Fibroblast of the conjunctiva (primary cell): ENCODE results near the gene AKR1C4.
"Not testable (repeated sequence)": the region's sequence is repeated elsewhere in the genome, so short reads cannot be mapped to it uniquely, and the experiment has no call there.

Source experiments
- DNase-seq: peaks from one replicate; pipeline ENCODE4 v3.0.0-alpha.2; 2010; ENCODE audit warnings: low read depth

Gene AKR1C4

DNA sequence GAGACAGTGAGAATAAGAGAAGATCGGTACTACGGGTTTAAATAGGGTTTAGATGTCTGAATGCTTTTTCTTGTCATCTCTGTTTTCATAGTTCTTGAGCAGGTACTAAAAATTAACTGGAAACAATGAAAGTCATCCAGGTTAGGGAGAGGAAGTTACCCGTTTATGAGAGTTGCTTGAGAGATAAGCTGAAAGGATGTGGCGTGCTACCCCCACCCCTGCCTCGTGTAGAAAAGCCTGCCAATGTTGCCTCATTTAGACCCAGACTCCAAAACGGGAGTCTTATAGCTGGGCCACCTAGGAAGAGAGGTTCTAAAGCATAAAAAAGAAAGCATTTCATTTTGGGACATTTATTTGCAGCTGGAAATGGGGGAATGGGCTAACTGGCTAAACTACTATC is 10.2 kb downstream of the AKR1C4 start:
- DNase-seq = no peak

DNA sequence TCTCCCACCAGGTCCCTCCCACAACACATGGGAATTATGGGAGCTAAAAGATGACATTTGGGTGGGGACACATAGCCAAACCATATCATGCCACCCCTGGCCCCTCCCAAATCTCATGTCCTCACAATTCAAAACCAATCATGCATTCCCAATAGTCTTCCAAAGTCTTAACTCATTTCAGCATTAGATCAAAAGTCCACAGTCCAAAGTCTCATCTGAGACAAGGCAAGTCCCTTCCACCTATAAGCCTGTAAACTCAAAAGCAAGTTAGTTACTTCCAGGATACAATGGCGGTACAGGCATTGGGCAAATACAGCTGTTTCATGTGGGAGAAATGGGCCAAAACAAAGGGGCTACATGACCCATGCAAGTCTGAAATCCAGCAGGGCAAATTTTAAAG is 13.1 kb downstream of the AKR1C4 start:
- not testable (repeated sequence) for DNase-seq

DNA sequence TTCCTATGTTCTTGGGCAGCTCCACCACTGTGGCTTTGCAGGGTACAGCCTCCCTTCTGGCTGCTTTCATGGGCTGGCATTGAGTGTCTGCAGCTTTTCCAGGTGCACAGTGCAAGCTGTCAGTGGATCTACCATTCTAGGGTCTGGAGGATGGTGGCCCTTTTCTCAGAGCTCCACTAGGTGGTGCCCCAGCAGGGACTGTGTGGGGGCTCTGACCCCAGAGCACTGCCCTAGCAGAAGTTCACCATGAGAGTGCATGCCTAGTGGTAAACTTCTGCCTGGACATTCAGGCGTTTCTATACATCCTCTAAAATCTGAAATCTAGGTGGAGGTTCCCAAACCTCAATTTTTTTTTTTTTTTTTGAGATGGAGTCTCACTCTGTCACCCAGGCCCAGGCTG is 13.6 kb downstream of the AKR1C4 start:
- DNase-seq = not testable (repeated sequence)

DNA sequence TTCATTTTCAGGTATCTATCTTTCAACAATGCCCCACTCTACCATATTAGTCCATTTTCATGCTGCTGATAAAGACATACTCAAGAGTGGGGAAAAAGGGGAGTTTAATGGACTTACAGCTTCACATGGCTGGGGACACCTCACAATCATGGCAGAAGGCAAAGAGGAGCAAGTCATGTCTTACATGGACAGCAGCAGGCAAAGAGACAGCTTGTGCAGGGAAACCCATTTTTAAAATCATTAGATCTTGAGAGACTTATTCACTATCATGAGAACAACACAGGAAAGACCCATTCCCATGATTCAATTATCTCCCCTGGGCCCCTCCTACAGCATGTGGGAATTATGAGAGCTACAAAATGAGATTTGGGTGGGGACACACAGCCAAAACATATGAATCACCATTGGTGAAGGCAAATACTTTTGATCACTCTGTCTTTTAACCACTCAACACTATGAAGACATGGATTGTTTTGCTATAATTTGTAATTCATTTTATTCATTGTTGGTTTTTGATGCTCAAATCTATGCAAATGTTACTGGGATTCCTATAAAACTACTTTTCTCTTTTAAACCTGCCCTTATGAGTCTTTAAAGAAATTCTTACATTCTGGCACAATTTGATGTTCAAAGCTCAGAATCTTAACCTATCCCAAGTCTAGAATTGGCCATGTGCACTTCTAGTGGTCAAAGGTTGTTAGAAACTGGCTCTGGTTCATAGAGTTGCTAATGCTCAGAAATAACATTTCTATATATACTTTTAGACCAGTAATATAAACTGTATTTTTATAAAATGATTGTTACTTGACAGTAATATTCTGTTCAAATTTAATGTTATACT is 15.3 kb downstream of the AKR1C4 start:
- no peak for DNase-seq

DNA sequence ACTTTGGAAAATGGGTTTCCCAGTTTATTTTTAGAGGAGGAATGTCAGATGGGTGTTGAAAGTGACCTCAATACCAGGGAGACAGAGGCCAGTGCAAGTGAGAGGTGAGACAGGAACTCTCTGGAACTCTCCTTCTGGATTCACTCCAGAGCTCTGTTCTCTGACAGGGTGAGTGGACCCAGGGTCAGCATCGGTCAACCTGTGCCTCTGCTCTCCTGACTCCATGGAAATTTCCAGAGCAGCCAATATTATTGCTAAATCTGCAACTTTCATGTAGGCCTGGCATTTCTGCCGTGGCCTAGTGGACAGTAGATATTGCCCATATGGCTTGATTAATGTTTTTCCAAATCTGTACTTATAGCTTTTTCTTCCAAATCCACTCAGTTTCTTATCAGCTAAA is 20.2 kb downstream of the AKR1C4 start:
- DNase-seq = no peak

DNA sequence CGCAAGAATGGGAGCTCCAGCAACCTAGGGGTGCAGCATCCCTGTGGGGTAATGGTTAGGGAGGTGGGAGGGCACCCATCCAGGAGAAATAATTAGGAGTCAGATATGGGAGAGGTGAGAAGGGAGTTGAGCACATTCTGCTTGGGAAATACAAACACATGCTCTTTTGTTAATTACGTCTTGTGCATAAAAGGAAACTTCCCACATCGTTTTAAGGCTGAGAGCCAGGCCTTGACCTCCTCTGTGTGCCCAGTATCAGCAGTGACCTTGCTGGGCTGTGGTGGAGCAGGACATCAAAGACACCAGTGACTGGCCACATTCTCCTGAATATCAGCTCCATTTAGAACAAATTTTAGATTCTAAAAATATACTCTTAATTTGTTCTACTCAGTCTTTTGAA is 22.6 kb downstream of the AKR1C4 start:
- no peak for DNase-seq

DNA sequence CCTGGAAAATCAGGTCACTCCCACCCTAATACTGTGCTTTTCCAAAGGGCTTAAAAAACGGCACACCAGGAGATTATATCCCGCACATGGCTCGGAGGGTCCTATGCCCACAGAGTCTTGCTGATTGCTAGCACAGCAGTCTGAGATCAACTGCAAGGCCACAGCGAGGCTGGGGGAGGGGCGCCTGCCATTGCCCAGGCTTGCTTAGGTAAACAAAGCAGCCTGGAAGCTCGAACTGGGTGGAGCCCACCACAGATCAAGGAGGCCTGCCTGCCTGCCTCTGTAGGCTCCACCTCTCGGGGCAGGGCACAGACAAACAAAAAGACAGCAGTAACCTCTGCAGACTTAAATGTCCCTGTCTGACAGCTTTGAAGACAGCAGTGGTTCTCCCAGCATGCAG is 26.3 kb downstream of the AKR1C4 start:
- not testable (repeated sequence) for DNase-seq

DNA sequence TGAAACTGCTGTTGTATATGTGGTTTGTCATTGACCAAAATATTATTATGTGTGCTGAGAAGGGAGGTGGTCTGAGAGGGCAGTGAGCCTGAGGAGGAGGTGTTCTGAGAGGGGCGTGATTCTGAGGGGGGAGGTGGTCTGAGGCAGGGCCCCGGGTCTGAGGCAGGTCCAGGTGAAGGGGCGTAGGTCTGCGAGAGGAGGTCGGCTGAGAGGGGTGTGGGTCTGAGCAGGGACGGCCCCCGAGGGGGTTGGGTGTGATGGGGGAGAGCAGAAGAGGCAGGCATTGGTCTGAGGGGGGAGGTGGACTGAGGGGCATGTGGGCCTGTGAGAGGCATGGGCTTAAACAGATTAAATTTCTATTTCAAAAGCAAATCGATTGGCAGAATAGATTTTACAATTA is 32.4 kb downstream of the AKR1C4 start:
- no peak for DNase-seq

DNA sequence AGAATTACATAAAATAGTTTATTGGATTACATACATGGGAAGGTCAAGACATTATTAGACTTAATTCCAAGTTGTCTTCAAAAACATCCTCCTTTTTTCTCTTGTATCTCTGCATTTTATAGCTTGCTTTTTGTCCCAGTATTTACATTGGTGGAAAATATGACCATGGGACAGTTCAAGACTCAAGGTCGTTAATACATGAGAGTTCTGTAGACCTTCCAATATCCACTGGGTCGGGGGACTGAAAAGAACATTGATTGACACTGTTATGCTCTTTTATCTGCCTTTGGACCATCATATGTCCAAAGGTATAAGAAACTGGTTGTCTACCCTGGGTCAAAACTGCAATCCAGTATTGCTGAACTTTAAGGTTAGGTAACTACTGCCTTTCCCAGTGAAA is 36.7 kb downstream of the AKR1C4 start:
- DNase-seq = no peak

DNA sequence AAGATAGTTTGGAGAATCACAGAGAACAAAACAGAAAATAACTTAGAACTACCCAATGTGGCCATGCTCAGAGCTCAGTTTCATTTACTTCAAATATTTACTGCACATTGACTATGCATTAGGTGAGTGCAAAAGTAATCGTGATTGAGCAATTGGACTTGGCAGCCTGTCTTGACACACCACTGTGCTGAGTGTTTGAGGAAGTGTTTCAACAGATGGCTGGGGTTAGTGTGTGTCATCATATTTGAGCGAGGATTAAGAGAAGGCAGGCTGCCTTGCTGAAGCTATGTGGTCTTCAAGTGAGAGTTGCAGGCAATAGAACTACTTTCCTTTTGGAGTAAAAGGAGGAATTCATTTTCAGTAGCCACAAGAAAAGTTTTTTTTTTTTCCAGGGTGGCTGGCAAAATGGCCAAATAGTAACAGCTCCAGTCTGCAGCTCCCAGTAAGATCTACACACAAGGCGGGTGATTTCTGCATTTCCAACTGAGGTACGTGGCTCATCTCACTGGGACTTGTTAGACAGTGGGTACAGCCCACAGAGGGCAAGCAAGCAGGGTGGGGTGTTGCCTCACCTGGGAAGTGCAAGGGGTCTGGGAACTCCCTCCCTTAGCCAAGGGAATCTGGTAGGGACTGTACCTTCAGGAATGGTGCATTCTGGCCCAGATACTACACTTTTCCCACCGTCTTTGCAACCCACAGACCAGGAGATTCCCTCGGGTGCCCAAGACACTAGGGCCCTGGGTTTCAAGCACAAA is 37.6 kb downstream of the AKR1C4 start:
- peak; percentile 45 for DNase-seq

DNA sequence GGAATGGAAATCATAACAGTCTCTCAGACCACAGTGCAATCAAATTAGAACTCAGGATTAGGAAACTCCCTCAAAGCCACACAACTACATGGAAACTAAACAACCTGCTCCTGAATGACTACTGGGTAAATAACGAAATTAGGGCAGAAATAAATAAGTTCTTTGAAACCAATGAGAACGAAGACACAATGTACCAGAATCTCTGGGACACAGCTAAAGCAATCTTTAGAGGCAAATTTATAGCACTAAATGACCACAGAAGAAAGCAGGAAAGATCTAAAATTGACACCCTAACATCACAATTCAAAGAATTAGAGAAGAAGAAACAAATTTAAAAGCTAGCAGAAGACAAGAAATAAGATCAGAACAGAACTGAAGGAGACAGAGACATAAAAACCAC is 40.9 kb downstream of the AKR1C4 start:
- DNase-seq = not testable (repeated sequence)

DNA sequence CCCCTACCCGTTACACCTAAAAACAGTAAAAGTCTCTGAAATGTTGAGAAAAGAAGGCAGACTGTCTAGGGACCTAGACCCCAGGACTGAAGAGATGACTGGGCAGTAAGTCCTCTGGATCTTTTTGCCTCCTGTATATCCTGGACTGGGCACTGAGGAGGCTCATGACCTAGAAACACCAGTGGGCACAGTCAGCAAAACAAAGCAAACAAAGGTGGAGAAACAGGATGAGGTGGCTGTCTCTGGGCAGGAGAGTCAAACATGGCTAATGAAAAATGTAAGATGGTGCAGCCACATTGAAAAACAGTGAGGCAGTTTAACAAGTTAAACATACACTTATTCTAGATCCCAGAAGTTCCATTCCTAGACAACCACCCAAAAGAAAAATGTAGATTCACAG is 45.9 kb downstream of the AKR1C4 start:
- no peak for DNase-seq

DNA sequence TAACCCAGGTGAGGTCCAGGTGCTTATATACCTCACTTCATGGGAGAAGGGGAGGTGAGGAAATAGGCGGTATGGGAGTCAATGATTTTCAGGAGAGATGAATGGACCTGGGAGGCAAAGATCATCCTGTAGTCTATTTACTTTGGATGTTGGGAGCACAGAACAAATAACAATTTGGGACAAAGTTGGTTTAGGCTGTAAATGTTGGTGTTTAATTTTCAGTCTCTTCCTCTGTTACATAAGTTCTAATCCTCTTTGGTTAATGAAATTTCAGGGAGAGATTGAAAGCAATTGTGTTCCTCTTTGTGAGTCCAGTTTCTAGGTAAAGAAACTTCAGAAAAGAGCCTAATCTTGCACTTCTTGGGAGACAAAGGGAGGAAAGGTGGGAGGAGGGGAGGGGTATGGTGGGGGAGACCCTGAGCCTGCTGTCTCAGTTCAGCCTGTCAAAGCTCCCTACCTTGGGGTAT is 46.9 kb downstream of the AKR1C4 start:
- DNase-seq = no peak

DNA sequence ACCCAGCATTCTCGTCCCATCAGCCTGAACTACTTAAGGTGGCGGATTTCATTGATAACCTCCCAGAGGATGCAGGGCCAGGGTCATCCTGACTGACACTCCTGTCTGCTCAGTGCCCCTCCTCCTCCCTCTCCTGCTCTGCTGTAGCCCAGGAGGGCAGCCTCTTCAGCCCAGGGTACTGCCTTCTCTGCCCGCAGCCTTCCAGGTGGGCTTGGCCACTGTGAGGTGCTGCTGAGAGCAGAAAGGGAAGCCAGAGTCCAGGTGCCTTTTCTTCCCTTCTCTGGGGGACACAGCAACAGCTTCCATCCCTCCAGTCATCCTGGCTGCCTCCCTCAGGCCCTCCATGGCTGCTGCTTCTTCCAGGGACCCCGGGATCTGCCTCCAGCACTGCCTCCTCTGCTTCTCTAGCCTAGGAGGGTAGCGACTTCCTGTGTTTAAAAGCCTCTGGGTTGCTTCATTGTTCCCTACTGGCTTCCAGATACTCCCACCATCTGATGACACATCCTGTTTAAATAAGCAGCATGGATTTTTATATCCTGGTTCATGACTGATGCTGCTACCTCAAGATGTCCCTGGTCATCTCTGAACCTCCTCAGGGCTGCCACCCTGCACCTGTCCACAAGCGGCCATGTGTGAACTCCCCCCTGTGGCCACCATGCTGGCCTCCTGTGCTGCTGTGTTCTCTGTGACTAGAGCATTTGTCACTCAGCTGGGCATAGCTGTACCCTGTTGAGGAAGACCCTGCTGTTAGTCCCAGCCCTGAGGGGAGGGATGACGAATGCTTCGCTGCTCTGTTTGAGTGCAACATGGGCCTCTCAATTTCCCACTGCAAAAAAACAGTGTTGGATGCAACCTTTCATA is 55.8 kb downstream of the AKR1C4 start:
- no peak for DNase-seq

DNA sequence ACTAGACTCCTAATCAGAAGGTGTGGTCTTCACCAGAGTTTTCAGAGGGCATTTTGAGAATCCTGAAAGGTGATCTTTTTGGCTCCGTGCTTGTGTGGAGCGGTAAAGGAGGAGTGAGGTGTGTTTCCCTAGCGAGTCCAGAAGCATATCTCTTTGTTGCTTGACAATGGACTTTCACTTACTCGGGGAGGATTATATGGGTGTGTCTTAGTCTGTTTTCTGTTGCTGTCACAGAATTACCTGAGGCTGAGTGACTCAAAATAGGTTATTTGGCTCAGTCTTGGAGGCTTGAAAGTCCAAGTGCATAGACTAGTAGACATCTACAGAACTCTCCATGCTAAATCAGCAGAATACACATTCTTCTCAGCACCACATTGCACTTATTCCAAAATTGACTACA is 57.9 kb downstream of the AKR1C4 start:
- no peak for DNase-seq

DNA sequence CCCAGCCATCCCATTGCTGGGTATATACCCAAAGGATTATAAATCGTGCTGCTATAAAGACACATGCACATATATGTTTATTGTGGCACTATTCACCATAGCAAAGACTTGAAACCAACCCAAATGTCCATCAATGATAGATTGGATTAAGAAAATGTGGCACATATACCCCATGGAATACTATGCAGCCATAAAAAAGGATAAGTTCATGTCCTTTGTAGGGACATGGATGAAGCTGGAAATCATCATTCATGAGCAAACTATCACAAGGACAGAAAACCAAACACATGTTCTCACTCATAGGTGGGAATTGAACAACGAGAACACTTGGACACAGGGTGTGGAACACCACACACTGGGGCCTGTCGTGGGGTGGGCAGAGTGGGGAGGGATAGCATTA is 61.1 kb downstream of the AKR1C4 start:
- DNase-seq = not testable (repeated sequence)

DNA sequence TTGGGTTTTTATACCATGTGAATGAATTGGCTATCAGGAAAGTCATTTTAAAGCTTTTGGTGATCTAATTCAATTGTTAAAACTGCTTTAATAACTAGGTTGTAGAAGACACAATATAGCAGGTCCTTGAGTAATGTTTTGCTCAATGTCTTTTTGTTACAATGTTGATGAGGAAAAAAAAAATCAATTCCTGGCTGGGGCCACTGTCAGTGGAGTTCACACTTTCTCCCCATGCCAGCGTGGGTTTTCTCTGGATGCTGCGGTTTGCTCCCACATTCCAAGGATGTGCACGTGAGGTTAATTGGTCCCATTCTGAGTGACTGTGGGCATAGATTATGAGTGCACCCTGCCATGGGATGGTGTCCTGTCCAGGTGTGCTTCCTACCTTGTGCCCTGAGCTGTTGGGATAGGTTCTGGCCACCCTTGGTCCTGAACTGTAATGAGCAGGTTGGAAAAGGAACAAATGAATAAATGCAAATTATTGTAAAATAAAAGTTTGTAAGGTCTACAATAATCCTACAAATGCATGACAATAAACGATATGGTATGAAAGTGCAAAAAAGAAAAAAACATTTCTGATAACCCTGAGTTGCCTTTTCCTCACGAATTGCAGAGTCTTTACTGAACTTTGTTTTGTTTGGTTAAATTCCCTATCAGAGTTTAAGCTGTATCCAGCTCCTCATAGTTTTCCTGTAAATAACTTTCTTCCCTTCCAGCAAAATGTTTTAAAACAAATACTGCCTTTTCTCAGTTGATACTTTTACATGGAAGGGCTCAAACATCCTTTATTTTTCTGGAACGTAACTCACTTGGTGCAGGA is 62.7 kb downstream of the AKR1C4 start:
- no peak for DNase-seq

DNA sequence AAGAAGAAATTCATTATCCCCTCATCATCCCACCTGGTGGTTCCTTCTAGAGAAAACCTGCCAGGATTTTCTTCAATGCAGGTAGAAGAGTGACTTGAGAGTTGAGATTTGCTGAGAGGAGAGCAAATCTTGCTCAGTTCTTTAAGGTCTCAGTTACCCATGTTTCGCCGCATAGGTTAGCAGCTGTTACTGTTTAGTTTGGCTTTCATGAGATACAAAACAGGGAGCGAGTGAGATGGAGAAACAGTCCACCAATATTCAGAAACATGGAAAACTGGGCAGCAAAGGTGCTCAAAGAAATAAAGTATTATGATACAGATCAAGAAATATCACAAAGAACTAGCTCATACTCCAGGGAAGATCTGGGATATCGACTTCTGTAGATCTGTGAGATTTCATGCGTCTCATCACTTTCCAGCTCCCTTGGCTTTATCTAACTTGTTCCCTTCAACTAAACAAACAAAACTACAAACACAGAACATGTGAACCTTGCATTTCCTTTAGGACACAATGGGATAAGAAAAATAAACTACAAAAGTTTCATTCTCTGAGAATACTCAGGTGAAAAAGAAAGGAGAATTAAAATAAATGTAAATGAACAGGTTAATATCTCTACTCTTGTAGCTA is 63.4 kb downstream of the AKR1C4 start:
- no peak for DNase-seq

DNA sequence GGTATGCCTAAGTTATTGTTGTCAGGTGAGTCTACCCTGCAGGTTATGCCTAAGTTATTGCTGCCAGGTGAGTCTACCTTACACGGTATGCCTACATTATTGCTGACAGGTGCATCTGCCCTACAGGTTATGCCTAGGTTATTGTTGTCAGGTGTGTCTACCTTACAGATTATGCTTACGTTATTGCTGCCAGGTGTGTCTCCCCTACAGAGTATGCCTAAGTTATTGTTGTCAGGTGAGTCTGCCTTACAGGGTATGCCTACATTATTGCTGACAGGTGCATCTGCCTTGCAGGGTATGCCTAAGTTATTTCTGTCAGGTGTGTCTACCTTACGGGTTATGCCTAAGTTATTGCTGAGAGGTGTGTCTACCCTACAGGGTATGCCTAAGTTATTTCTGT is 64.2 kb downstream of the AKR1C4 start:
- DNase-seq = no peak

DNA sequence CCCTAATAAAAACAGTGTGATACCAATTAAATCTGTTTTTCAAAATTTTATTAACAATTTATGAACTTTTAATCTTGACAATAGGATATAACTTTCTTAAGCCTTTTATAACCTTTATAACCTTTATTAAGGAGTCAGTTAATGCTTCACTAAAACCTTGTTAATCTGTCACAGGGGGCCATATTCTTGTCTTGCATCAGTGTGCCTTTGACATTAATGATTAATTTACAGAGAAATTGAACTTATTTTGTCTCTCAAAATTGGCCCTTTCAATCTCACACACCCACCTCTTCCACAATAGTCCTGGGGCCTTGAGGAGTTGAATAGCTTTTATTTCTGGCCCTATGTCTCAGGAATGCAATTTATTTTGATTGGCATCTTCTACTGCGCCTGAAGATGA is 68.5 kb downstream of the AKR1C4 start:
- no peak for DNase-seq

DNA sequence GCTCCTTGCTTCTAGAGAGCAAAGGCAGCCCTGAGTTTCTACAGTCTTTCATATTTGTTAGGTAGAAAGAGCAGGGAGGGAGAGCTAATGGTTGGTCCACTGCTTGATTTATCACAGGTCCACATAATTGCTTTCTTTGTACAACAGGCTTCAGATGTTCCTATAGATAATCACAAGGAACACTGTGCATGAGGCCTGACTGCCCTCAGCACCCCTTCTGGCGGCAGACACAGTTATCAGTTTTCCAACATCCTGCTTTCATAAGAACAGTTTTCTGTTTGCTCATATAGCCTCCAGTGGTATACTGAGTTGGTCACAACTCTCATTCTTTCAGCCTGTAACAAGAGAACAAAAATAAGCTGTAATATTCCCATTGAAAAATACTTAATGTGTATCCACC is 69.7 kb downstream of the AKR1C4 start:
- no peak for DNase-seq
